Measurements from ENCODE around the gene CRIP1.

The CRIP1 gene

GRCh38 chr14:105445901-105446845 lies 40.5 kb upstream of the CRIP1 start:
- DNase-seq (ENCODE audit: extremely low read depth, insufficient read length) = no peak
- TF ChIP-seq CTCF (IDR thresholded peaks at IDR 0.05; ENCODE audit: insufficient read depth, low read length, poor library complexity, severe bottlenecking) = no peak
- H3K27me3 ChIP-seq (replicated peaks; ENCODE audit: control insufficient read depth, insufficient read depth, low read length) = no peaks in the 10 kb centered on the region
- H3K4me3 ChIP-seq (replicated peaks; ENCODE audit: low read depth, low read length) = no peak overlapping the region
- peaks cover 18% of the 10 kb centered on the region for H3K36me3 ChIP-seq (ENCODE audit: control insufficient read depth, insufficient read depth, low read length)

GRCh38 chr14:105446971-105447370 lies 39.7 kb upstream of the CRIP1 start:
- TF ChIP-seq CTCF (IDR thresholded peaks at IDR 0.05; ENCODE audit: insufficient read depth, low read length, poor library complexity, severe bottlenecking) = no peak
- H3K36me3 ChIP-seq (ENCODE audit: control insufficient read depth, insufficient read depth, low read length) = peaks cover 22% of the 10 kb centered on the region
- DNase-seq (ENCODE audit: extremely low read depth, insufficient read length) = no peak
- no peak overlapping the region for H3K4me3 ChIP-seq (replicated peaks; ENCODE audit: low read depth, low read length)
- H3K27me3 ChIP-seq (replicated peaks; ENCODE audit: control insufficient read depth, insufficient read depth, low read length) = no peaks in the 10 kb centered on the region

DNA sequence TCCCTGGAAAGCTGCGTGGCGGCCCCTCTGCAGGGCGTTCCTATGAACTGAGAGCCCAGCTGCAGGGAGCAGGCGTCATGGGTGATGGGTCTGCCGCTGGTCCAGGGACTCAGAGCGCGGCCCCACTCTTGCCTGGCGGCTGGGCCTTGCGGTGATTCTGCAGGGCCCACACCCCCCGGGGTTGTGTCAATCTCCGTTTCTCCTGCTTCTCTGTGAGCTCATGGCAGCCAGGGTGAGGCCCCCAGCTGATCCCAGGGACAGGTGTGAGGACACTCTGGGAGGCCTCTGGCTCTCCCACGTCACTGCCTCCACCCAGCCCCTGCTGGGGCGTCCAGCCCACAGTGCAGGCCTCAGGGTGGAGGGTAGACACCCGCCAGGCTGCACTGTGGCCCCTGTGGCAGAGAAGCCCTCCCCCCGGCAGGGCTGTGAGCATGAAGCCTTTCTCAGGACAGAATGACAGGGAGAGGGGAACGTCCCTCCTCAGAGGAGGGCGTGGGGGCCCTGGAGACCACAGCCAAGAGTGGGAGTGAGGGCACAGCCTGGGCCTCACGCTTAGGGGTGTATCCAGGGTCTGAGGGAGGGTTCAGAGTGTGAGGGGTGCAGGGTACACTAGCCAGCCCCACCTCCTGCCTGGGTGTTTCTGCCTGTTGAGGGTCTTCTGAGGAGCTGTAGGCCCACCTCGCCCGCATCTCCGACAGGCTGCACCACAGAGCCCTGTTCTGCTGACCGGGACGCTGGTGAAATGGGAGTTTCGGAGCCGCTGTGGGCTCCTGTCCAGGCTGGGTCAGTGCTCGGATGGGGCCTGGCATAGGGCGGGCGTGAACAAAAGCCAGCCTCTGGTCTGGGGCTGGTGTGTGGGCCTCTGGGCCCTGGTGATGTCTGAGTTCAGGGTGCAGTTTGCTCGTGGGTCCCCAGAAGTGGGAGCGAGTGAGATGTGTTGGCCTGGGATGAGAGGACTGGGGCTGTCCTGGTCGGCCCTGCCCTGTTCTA lies 38.7 kb upstream of the CRIP1 start:
- no peak for TF ChIP-seq CTCF (IDR thresholded peaks at IDR 0.05; ENCODE audit: insufficient read depth, low read length, poor library complexity, severe bottlenecking)
- DNase-seq (ENCODE audit: extremely low read depth, insufficient read length) = no peak
- H3K36me3 ChIP-seq (ENCODE audit: control insufficient read depth, insufficient read depth, low read length) = peaks cover 15% of the 10 kb centered on the region
- H3K4me3 ChIP-seq (replicated peaks; ENCODE audit: low read depth, low read length) = no peak overlapping the region
- no peaks in the 10 kb centered on the region for H3K27me3 ChIP-seq (replicated peaks; ENCODE audit: control insufficient read depth, insufficient read depth, low read length)

DNA sequence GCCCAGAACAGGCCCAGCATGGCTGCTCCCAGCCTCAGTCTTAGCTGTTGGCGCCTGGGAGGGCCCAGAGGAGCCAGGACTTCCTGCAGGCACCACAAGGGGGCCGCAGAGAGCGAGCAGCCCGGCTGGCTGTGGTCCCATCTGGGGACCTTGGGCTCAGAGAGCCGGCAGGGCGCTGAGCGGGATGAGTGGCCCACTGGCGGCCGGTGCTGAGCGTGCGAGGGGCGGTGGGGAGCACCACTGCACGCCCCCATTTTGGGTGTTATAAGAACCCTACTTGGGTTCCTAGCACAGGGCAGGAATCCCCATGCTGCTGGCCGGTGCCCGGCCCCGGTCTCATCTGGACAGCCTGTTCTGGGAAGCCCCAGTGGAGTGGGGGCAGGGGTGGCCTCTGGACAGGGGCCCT lies 38.0 kb upstream of the CRIP1 start:
- Histone ChIP-seq H3K36me3 (ENCODE audit: control insufficient read depth, insufficient read depth, low read length) (peaks cover 15% of the 10 kb centered on the region), H3K27me3 (replicated peaks; ENCODE audit: control insufficient read depth, insufficient read depth, low read length) (no peaks in the 10 kb centered on the region), H3K4me3 (replicated peaks; ENCODE audit: low read depth, low read length) (no peak overlapping the region)
- peak; percentile 90 for TF ChIP-seq CTCF (IDR thresholded peaks at IDR 0.05; ENCODE audit: insufficient read depth, low read length, poor library complexity, severe bottlenecking)
- DNase-seq (ENCODE audit: extremely low read depth, insufficient read length) = peak; percentile 51

GRCh38 chr14:105449276-105450122 lies 37.2 kb upstream of the CRIP1 start:
- no peak for DNase-seq (ENCODE audit: extremely low read depth, insufficient read length)
- no peak for TF ChIP-seq CTCF (IDR thresholded peaks at IDR 0.05; ENCODE audit: insufficient read depth, low read length, poor library complexity, severe bottlenecking)
- Histone ChIP-seq H3K27me3 (replicated peaks; ENCODE audit: control insufficient read depth, insufficient read depth, low read length) (no peaks in the 10 kb centered on the region), H3K36me3 (ENCODE audit: control insufficient read depth, insufficient read depth, low read length) (peaks cover 15% of the 10 kb centered on the region), H3K4me3 (replicated peaks; ENCODE audit: low read depth, low read length) (no peak overlapping the region)
